Measurements from ENCODE around the gene IL36G. TPM values are rescaled to one million over a fixed set of nuclear protein-coding genes. Genes with fewer than 3 reads are reported as not detected.
A peak's percentile ranks its signal among the peaks of the same experiment; 100 is the strongest.

The IL36G gene
- total and polyA plus RNA-seq, 9 of the 15 experiments (the other 6 are each of a cell fraction or from before 2014, with no cell fraction given), result not detected

- no TSS peak for BruUV-seq (replicated peaks)
- DNase-seq (ENCODE audit: extremely low read depth in 1 of 4, low spot score in 3 of 4), result peak; percentile 75 to 81 (median 78)
- intact Hi-C loops (cut with micrococcal nuclease), result loop anchor here (5.0 to 10.0 kb wide), 2 partner anchors 94 to 126 kb away; partner anchors contain the start of gene IL36B
- Histone ChIP-seq H3K27ac (ENCODE audit: extremely low read depth, low read depth, low read length) (no peak overlapping the region), H3K4me3 (no peak overlapping the region), H3K9ac (ENCODE audit: insufficient read depth in 1 of 2, low read depth in 2 of 2, low read length in 2 of 2) (no peak overlapping the region), H3K9me1 (ENCODE audit: control insufficient read depth, insufficient read depth, low read length) (no peaks in the 10 kb centered on the region), H3K4me2 (ENCODE audit: insufficient read depth, low read length) (no peak overlapping the region), H2AFZ (ENCODE audit: low read depth, low read length) (peak overlapping the region; percentile 62), H3K4me1 (replicated peaks in 1 of 2; ENCODE audit: control insufficient read depth in 2 of 2, insufficient read depth in 2 of 2, low read length in 2 of 2) (no peaks in the 10 kb centered on the region; a peak in 1 of 5 replicates), H3K36me3 (ENCODE audit: control insufficient read depth, insufficient read depth, low read length) (no peaks in the 10 kb centered on the region), H4K20me1 (replicated peaks; ENCODE audit: control insufficient read depth, insufficient read depth, low read length) (0 out of 2 replicates have a peak, but pooled peaks cover 3% of the 10 kb centered on the region), H3K9me3 (replicated peaks; ENCODE audit: control insufficient read depth, insufficient read depth, low read depth, low read length) (no peaks in the 10 kb centered on the region), H3K79me2 (ENCODE audit: control insufficient read depth, insufficient read depth, low read length) (no peaks in the 10 kb centered on the region), H3K27me3 (ENCODE audit: control insufficient read depth in 2 of 2, insufficient read depth in 2 of 2, low read length in 2 of 2) (peaks cover 21 to 29% of the 10 kb centered on the region in 2 experiments)
- 15% methylated on average over 9 of the region's 9 CpGs for WGBS (ENCODE audit: insufficient coverage, low coverage, missing lambda C conversion rate)
- peak; percentile 97 for ATAC-seq
- FAIRE-seq, result peak; percentile 98
- ChIA-PET POLR2A (interaction anchor here (0.6 to 1.2 kb wide), 5 partner anchors 20 to 378 kb away, joined by 3 read pairs; no protein-coding TSS in a partner anchor), CTCF (ENCODE audit: low intra/inter-chr PET ratio) (interaction anchor here (0.5 to 1.9 kb wide), 7 partner anchors 15 to 374 kb away, joined by 3 to 9 read pairs (median 5); partner anchors contain the start of gene CHCHD5)
- in situ Hi-C loops (cut with MboI), result no loop called here
- 0 out of 2 replicates have a peak, but pooled peaks have one; percentile 53 for TF ChIP-seq EHMT2 (IDR thresholded peaks at IDR 0.05)
- TF ChIP-seq CTCF (IDR thresholded peaks at IDR 0.05 in 2 of 3, conservative IDR thresholded peaks at IDR 0.05 in 1 of 3; ENCODE audit: insufficient read depth in 2 of 3, low read depth in 1 of 3, low read length in 3 of 3), result peak; percentile 82 to 93 (median 90)
- TF ChIP-seq XRCC5 (IDR thresholded peaks at IDR 0.05; ENCODE audit: low read depth, low read length), result peak; percentile 75; the same call in 1 of the 2 replicates
- TF ChIP-seq CEBPG (CRISPR knock-in tag; IDR thresholded peaks at IDR 0.05), result 0 out of 2 replicates have a peak, but pooled peaks have one; percentile 43
- TF ChIP-seq CEBPG (tag; conservative IDR thresholded peaks at IDR 0.05 in 1 of 2, IDR thresholded peaks at IDR 0.05 in 1 of 2), result peak; percentile 55 to 62
- TF ChIP-seq CSDE1 (IDR thresholded peaks at IDR 0.05), result no peak
- peak; percentile 49; the same call in 1 of the 2 replicates for TF ChIP-seq DEAF1 (CRISPR knock-in tag; IDR thresholded peaks at IDR 0.05)
- TF ChIP-seq REST (IDR thresholded peaks at IDR 0.05; ENCODE audit: borderline replicate concordance), result peak; percentile 54; the same call in 1 of the 2 replicates
- no peak for TF ChIP-seq REST (CRISPR knock-in tag; IDR thresholded peaks at IDR 0.05; ENCODE audit: low read depth)
Observed at GRCh38 chr2:112958428-112959108, 19.2 kb upstream of the IL36G start.

Data from K562 (cell line).